Activated CD4-positive, alpha-beta T cell treated with anti-CD3 and anti-CD28 coated beads, Interleukin-2, amount 50 U/mL, for 4 hours (primary cell): ENCODE measurements around the gene BDH2.

ENCODE experiments used
- DNase-seq, 2 experiments: peaks; one replicate each; pipeline ENCODE4 v3.0.0-alpha.2; 2020

BDH2 gene

GRCh38 chr4:103079621-103080020 lies 20.0 kb downstream of the BDH2 start:
- DNase-seq = no peak

- peak in 1 of 2 experiments; percentile 43 for DNase-seq
These were observed 22.8 kb downstream of the BDH2 start, which contains the start of gene SLC9B2 for GRCh38 chr4:103076747-103077347. Gene SLC9B2 (minus strand): TSS chr4:103076761. CDS start chr4:103067550, 9,211 bp downstream.

GRCh38 chr4:103075894-103076746 lies 23.5 kb downstream of the BDH2 start:
- peak; percentile 58 to 66 for DNase-seq

- DNase-seq = no peak
These were observed 24.2 kb downstream of the BDH2 start for GRCh38 chr4:103075435-103075893.

- no peak for DNase-seq
These were observed 24.7 kb downstream of the BDH2 start for GRCh38 chr4:103074744-103075434.

GRCh38 chr4:103073792-103074438 lies 25.7 kb downstream of the BDH2 start:
- DNase-seq = no peak

GRCh38 chr4:103067841-103068547 lies 31.6 kb downstream of the BDH2 start:
- no peak for DNase-seq

- DNase-seq = no peak
These were observed 39.0 kb downstream of the BDH2 start for GRCh38 chr4:103060453-103061148.

- no peak for DNase-seq
These were observed 45.6 kb downstream of the BDH2 start for GRCh38 chr4:103054030-103054429.

- no peak for DNase-seq
These were observed 46.9 kb downstream of the BDH2 start for GRCh38 chr4:103052779-103053178.

GRCh38 chr4:103052145-103052544 lies 47.5 kb downstream of the BDH2 start:
- DNase-seq = no peak

- no peak for DNase-seq
These were observed 48.7 kb downstream of the BDH2 start for GRCh38 chr4:103050736-103051436.

- DNase-seq = peak; percentile 14 to 26
These were observed 53.0 kb downstream of the BDH2 start for GRCh38 chr4:103046416-103047290.

- no peak for DNase-seq
These were observed 55.5 kb downstream of the BDH2 start for GRCh38 chr4:103044183-103044582.

- no peak for DNase-seq
These were observed 63.5 kb downstream of the BDH2 start for GRCh38 chr4:103036169-103036568.

GRCh38 chr4:103032574-103032973 lies 67.1 kb downstream of the BDH2 start:
- DNase-seq = no peak

GRCh38 chr4:103030791-103031190 lies 68.8 kb downstream of the BDH2 start:
- no peak for DNase-seq

- no peak for DNase-seq
These were observed 70.3 kb downstream of the BDH2 start for GRCh38 chr4:103029300-103029699.
